ENCODE measurements around the gene TSPEAR.
"Not testable (repeated sequence)": the region's sequence is repeated elsewhere in the genome, so short reads cannot be mapped to it uniquely, and the experiment has no call there.

Gene TSPEAR

DNA sequence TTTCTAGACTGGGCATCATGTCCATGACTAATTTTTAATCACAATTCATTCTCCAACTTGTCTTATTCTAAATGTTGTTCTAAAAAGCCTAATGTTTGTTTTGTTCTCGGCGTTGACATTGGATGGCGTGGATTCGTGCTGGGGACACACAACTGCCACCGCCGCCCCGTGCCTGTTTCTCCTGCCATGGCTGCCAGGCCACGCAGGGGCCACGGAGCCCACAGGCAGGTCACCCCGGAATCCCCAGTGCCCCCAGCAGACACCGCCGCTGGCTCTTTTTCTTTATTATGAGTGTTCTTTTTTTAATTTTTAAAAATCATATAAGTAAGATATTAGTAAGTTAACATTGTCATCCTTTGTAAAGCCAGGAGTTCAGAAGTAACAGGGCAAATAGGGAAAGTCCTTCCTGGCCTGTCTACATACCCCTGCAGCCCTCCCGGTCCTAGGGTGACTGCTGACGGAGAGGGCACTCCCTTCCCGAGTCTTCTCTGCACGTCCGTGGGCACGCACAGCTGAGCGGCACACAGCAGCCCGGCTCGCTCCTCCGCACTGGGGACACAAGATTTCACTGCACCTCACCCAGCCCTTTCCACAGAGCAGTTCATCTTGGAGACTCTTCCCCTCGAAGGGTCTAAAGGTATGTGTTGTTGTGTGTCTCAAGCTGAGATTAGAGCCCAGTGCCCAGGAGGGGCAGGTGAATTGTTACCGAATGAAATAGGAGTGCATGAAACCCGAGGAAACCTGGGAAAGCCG, 203.5 kb downstream of the TSPEAR start:
- H3K27ac ChIP-seq = no peak overlapping the region
- TF ChIP-seq, protein P1, sequence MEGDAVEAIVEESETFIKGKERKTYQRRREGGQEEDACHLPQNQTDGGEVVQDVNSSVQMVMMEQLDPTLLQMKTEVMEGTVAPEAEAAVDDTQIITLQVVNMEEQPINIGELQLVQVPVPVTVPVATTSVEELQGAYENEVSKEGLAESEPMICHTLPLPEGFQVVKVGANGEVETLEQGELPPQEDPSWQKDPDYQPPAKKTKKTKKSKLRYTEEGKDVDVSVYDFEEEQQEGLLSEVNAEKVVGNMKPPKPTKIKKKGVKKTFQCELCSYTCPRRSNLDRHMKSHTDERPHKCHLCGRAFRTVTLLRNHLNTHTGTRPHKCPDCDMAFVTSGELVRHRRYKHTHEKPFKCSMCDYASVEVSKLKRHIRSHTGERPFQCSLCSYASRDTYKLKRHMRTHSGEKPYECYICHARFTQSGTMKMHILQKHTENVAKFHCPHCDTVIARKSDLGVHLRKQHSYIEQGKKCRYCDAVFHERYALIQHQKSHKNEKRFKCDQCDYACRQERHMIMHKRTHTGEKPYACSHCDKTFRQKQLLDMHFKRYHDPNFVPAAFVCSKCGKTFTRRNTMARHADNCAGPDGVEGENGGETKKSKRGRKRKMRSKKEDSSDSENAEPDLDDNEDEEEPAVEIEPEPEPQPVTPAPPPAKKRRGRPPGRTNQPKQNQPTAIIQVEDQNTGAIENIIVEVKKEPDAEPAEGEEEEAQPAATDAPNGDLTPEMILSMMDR (conservative IDR thresholded peaks at IDR 0.05) = no peak

DNA sequence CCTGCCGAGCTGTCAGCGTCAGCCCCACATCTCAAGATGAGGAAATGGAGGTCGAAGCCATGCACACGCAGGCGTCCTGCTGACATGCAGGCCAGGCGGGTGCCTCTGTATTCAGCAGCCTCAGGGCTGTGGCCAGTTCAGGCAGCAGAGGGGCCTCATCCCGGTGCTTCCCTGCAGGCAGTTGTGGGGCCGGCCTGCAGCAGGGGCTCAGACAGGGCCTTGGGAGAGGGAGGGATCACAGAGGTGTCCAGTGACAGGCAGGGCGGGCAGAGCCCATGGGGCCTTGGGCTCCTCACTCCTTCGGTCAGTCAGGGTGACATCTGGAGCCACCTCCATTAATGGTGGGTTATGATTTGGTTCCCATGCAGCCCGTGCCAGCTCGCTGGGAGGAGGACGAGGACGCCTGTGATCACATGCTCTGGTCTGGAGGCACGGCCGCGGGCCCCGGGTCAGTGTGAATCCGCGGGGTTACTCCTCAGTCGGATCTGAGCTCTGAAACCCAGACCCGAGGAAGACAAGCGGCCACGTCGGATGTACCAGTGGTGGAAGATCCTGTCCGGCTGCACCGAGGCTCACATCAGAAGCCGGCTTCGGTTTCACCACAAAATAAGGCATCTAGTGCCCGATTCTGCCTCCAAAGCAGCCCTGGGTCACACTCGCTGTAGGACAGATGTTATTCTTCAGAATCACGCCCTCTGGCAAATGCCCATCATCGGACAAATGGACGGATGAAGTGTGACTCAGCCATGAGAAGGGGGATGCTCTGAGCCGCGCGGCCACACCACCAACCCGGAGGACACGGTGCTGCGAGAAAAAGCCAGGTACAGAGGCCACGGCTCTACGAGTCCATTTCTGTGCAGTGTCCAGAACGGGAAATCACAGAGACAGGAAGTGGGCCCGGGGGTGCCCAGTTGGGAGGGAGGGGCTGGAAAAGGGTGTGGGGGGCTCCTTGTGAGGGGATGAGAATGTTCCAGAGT, 204.8 kb downstream of the TSPEAR start:
- H3K27ac ChIP-seq = peak overlapping the region; percentile 19; the same call in 1 of the 2 replicates
- TF ChIP-seq, protein P1 (conservative IDR thresholded peaks at IDR 0.05) = no peak

- TF ChIP-seq, protein P1 (conservative IDR thresholded peaks at IDR 0.05) = no peak
These were observed 205.6 kb downstream of the TSPEAR start for GRCh38 chr21:44505673-44506278.

DNA sequence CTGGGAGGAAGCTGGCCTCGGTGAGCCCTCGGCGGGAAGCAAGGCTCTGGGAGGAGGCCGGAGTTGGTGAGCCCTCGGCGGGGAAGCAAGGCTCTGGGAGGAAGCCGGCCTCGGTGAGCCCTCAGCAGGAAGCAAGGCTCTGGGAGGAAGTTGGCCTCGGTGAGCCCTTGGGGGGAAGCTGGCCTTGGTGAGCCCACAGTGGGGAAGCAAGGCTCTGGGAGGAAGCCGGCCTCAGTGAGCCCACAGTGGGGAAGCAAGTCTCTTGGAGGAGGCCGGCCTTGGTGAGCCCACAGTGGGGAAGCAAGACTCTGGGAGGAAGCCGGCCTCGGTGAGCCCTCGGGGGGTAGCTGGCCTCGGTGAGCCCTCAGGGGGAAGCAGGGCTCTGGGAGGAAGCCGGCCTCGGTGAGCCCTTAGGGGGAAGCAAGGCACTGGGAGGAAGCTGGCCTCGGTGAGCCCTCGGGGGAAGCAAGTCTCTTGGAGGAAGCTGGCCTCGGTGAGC, 207.4 kb downstream of the TSPEAR start:
- H3K27ac ChIP-seq = no peak overlapping the region
- TF ChIP-seq, protein P1 (conservative IDR thresholded peaks at IDR 0.05) = no peak

More at GRCh38 chr21:44505673-44506278, 205.6 kb downstream of the TSPEAR start:
- H3K27ac ChIP-seq = peak overlapping the region; percentile 19; the same call in 1 of the 2 replicates

GRCh38 chr21:44503006-44503889, 208.1 kb downstream of the TSPEAR start:
- H3K27ac ChIP-seq = not testable (repeated sequence)

GRCh38 chr21:44502171-44502958, 209.0 kb downstream of the TSPEAR start:
- TF ChIP-seq, protein P1 (conservative IDR thresholded peaks at IDR 0.05) = no peak
- no peak overlapping the region for H3K27ac ChIP-seq
